ENCODE measurements around the gene PSMA8. TPM values are rescaled to one million over a fixed set of nuclear protein-coding genes. Genes with fewer than 3 reads are reported as not detected.
"Not testable (repeated sequence)": the region's sequence is repeated elsewhere in the genome, so short reads cannot be mapped to it uniquely, and the experiment has no call there.

Gene PSMA8
- total RNA-seq, 2 experiments from 2014 or later = 1.4 to 2.0 TPM

- H3K27me3 Mint-ChIP-seq; H3K9me3 Mint-ChIP-seq (ENCODE audit: low read depth); H3K27ac Mint-ChIP-seq; H3K4me3 Mint-ChIP-seq; ATAC-seq; intact Hi-C loops (cut with DNase I, micrococcal nuclease); DNase-seq: not testable (repeated sequence)
- H3K4me1 Mint-ChIP-seq = peaks cover 13% of the 10 kb centered on the region
- ChIA-PET CTCF (interaction anchor here (0.7 kb wide), 1 partner anchor 20 kb away, joined by 3 read pairs; no protein-coding TSS in a partner anchor), POLR2A (interaction anchor here (0.9 kb wide), 1 partner anchor 11 kb away, joined by 3 read pairs; the partner anchor contains the start of gene TAF4B)
- H3K36me3 Mint-ChIP-seq (ENCODE audit: low read depth) = peaks cover 15% of the 10 kb centered on the region
Observed at GRCh38 chr18:26237363-26237762, 103.7 kb downstream of the PSMA8 start.

- POLR2A ChIA-PET; ATAC-seq; intact Hi-C loops (cut with DNase I, micrococcal nuclease); DNase-seq; CTCF ChIA-PET; H3K27me3 Mint-ChIP-seq; H3K27ac Mint-ChIP-seq; H3K4me3 Mint-ChIP-seq: not testable (repeated sequence)
- peaks cover 12% of the 10 kb centered on the region for H3K9me3 Mint-ChIP-seq (ENCODE audit: low read depth)
- H3K4me1 Mint-ChIP-seq = peaks cover 12% of the 10 kb centered on the region
- peaks cover 21% of the 10 kb centered on the region for H3K36me3 Mint-ChIP-seq (ENCODE audit: low read depth)
Observed at GRCh38 chr18:26238718-26239117, 105.0 kb downstream of the PSMA8 start.

- not testable (repeated sequence) for H3K4me3 Mint-ChIP-seq
- H3K9me3 Mint-ChIP-seq (ENCODE audit: low read depth) = peaks cover 17% of the 10 kb centered on the region
Observed at GRCh38 chr18:26242392-26242791, 108.7 kb downstream of the PSMA8 start.

More at GRCh38 chr18:26242392-26242791, 108.7 kb downstream of the PSMA8 start:
- ATAC-seq; H3K27ac Mint-ChIP-seq; H3K27me3 Mint-ChIP-seq; CTCF ChIA-PET; POLR2A ChIA-PET; intact Hi-C loops (cut with DNase I, micrococcal nuclease); DNase-seq; H3K4me1 Mint-ChIP-seq: not testable (repeated sequence)
- H3K36me3 Mint-ChIP-seq (ENCODE audit: low read depth) = peaks cover 34% of the 10 kb centered on the region

Other genes starting within 250 kb of the PSMA8 start
- gene SS18, start 43.3 kb upstream of the PSMA8 start, total RNA-seq = 10 to 100 TPM; 57.8 to 69.7 TPM
- 10 to 100 TPM; 18.7 to 24.0 TPM for gene TAF4B, start 92.6 kb downstream of the PSMA8 start, total RNA-seq

Data from activated CD4-positive, alpha-beta T cell treated with anti-CD3 and anti-CD28 coated beads for 36 hours (primary cell).